Activated CD8-positive, alpha-beta T cell treated with anti-CD3 and anti-CD28 coated beads for 36 hours (primary cell): Measurements from ENCODE around the gene KCNRG. TPM values are rescaled to one million over a fixed set of nuclear protein-coding genes. Genes with fewer than 3 reads are reported as not detected.

Experiments
- ATAC-seq: fragments of 200-7000 bp; cut with Tn5 transposase; one replicate; pipeline ENCODE4 v1.10.0; 2021; ENCODE audit warnings: mild to moderate bottlenecking, moderate library complexity
- CTCF ChIA-PET: fragments of 350-600 bp; sonication (Branson Sonifier 250); formaldehyde crosslinking; loops from one replicate; lab custom pipeline; 2021; ENCODE audit warnings: antibody characterized with exemption; lab: Charles Lee
- POLR2A ChIA-PET: fragments of 350-600 bp; sonication (Branson Sonifier 250); formaldehyde crosslinking; loops from one replicate; lab custom pipeline; 2021; ENCODE audit warnings: antibody characterized with exemption; lab: Charles Lee
- DNase-seq: peaks from one replicate; pipeline ENCODE4 v3.0.0-alpha.2; 2020
- H3K27ac Mint-ChIP-seq: one replicate; pipeline ENCODE4 v1.8.0; 2021; ENCODE audit warnings: mild to moderate bottlenecking, mixed read lengths
- H3K27me3 Mint-ChIP-seq: one replicate; pipeline ENCODE4 v1.8.0; 2021; ENCODE audit warnings: mixed read lengths
- H3K36me3 Mint-ChIP-seq: one replicate; pipeline ENCODE4 v1.8.0; 2021; ENCODE audit warnings: low read depth, mixed read lengths
- H3K4me1 Mint-ChIP-seq: one replicate; pipeline ENCODE4 v1.8.0; 2021; ENCODE audit warnings: low read depth, mixed read lengths
- H3K4me3 Mint-ChIP-seq: one replicate; pipeline ENCODE4 v1.8.0; 2021; ENCODE audit warnings: mild to moderate bottlenecking, moderate library complexity, mixed read lengths
- H3K9me3 Mint-ChIP-seq: one replicate; pipeline ENCODE4 v1.8.0; 2021; ENCODE audit warnings: mixed read lengths
- CTCF ChIP-seq: fragments of 200-600 bp; IDR thresholded peaks from one replicate; pipeline ENCODE4 v1.8.0; 2022; ENCODE audit warnings: antibody characterized with exemption, mild to moderate bottlenecking
- intact Hi-C: fragments of 100-400 bp; cut with micrococcal nuclease; formaldehyde crosslinking; loops from one replicate; pipeline ENCODE4 v1.10.0; 2022
- total RNA-seq, 2 experiments: library from RNA; stranded (reverse); gene quantifications; one replicate each; pipeline ENCODE4 v1.2.3, GENCODE V29; 2021

The KCNRG gene
- total RNA-seq, 2 experiments from 2014 or later, result 0.18 to 0.36 TPM

- TF ChIP-seq CTCF, result no peak
- Mint-ChIP-seq H3K4me1 (peaks cover 8% of the 10 kb centered on the region), H3K9me3 (no peaks in the 10 kb centered on the region), H3K27me3 (no peaks in the 10 kb centered on the region), H3K36me3 (peaks cover 6% of the 10 kb centered on the region), H3K4me3 (no peak overlapping the region), H3K27ac (no peak overlapping the region)
- POLR2A ChIA-PET, result no interaction called here
- intact Hi-C loops, result no loop called here
- CTCF ChIA-PET, result interaction anchor here (0.6 to 2.1 kb wide), 4 partner anchors 8 to 92 kb away, joined by 3 to 5 read pairs (median 4); partner anchors contain the start of gene SPRYD7
- ATAC-seq (no peak), DNase-seq (no peak)
These were observed 22.1 kb upstream of the KCNRG start for GRCh38 chr13:49993111-49993510.

GRCh38 chr13:49993666-49994065 lies 21.6 kb upstream of the KCNRG start:
- TF ChIP-seq CTCF, result no peak
- Mint-ChIP-seq H3K9me3 (no peaks in the 10 kb centered on the region), H3K36me3 (peaks cover 12% of the 10 kb centered on the region), H3K27ac (no peak overlapping the region), H3K4me1 (peaks cover 14% of the 10 kb centered on the region), H3K4me3 (no peak overlapping the region), H3K27me3 (no peaks in the 10 kb centered on the region)
- ChIA-PET POLR2A (no interaction called here), CTCF (interaction anchor here (1.1 to 2.1 kb wide), 3 partner anchors 17 to 91 kb away, joined by 3 to 5 read pairs (median 4); partner anchors contain the start of gene SPRYD7)
- ATAC-seq (no peak), DNase-seq (no peak)
- intact Hi-C loops, result no loop called here

- no peaks in the 10 kb centered on the region for H3K27me3 Mint-ChIP-seq
- peak overlapping the region; percentile 42 for H3K27ac Mint-ChIP-seq
- no peak for ATAC-seq
- ChIA-PET POLR2A (interaction anchor here (1.1 to 3.5 kb wide), 3 partner anchors 15 to 134 kb away, joined by 3 to 32 read pairs (median 4); no protein-coding TSS in a partner anchor), CTCF (no interaction called here)
- no peak for DNase-seq
- no peaks in the 10 kb centered on the region for H3K9me3 Mint-ChIP-seq
- H3K4me3 Mint-ChIP-seq, result peak overlapping the region; percentile 68
- TF ChIP-seq CTCF, result no peak
- peaks cover 23% of the 10 kb centered on the region for H3K36me3 Mint-ChIP-seq
- intact Hi-C loops, result loop anchor here (2.0 to 5.0 kb wide), 2 partner anchors 79 to 127 kb away; no protein-coding TSS in a partner anchor
- peaks cover 25% of the 10 kb centered on the region for H3K4me1 Mint-ChIP-seq
These were observed 19.6 kb upstream of the KCNRG start for GRCh38 chr13:49995625-49996101.

- intact Hi-C loops, result loop anchor here (2.0 to 5.0 kb wide), 2 partner anchors 78 to 126 kb away; no protein-coding TSS in a partner anchor
- peak overlapping the region; percentile 68 for H3K4me3 Mint-ChIP-seq
- no peaks in the 10 kb centered on the region for H3K27me3 Mint-ChIP-seq
- peak; percentile 88 for DNase-seq
- no peaks in the 10 kb centered on the region for H3K9me3 Mint-ChIP-seq
- ChIA-PET POLR2A (interaction anchor here (1.1 to 3.5 kb wide), 8 partner anchors 10 to 896 kb away, joined by 3 to 32 read pairs (median 4); no protein-coding TSS in a partner anchor), CTCF (interaction anchor here (0.8 to 2.8 kb wide), 19 partner anchors 10 to 918 kb away, joined by 3 to 29 read pairs (median 5); partner anchors contain the start of gene SPRYD7)
- H3K4me1 Mint-ChIP-seq, result peaks cover 29% of the 10 kb centered on the region
- peak overlapping the region; percentile 42 for H3K27ac Mint-ChIP-seq
- peak; percentile 71 for ATAC-seq
- TF ChIP-seq CTCF, result no peak
- H3K36me3 Mint-ChIP-seq, result peaks cover 24% of the 10 kb centered on the region
These were observed 18.9 kb upstream of the KCNRG start for GRCh38 chr13:49996161-49996915.
